Thyroid gland (tissue), 4 donors: ENCODE data around the gene MGP. TPM values are rescaled to one million over a fixed set of nuclear protein-coding genes. Genes with fewer than 3 reads are reported as not detected.
A peak's percentile ranks its signal among the peaks of the same experiment; 100 is the strongest.

Source experiments
- DNase-seq, 2 donors: peaks; one replicate each; pipeline ENCODE4 v3.0.0-alpha.2; 2019
- H3K27ac ChIP-seq, 3 donors: fragments of 200-600 bp; sonication (generic); 1 replicate in 2 of 3; 2 replicates in 1 of 3; pipeline ENCODE4 v1.5.1; 2016 to 2019; ENCODE audit warnings: mild to moderate bottlenecking in 1 of 3, moderate library complexity in 1 of 3
- H3K27me3 ChIP-seq: fragments of 200-600 bp; sonication (generic); one replicate; pipeline ENCODE4 v1.5.1; 2019
- H3K36me3 ChIP-seq, 2 donors: fragments of 200-600 bp; sonication (generic); one replicate each; pipeline ENCODE4 v1.5.1; 2016 to 2019
- H3K4me1 ChIP-seq, 2 donors: fragments of 200-600 bp; sonication (generic); one replicate each; pipeline ENCODE4 v1.5.1; 2017 to 2019
- H3K4me3 ChIP-seq, 3 donors: fragments of 200-600 bp; sonication (generic); replicated peaks in 1 of 3; 1 replicate in 2 of 3; 2 replicates in 1 of 3; pipeline ENCODE4 v1.5.1; 2016; ENCODE audit warnings: mild to moderate bottlenecking in 1 of 3
- H3K9me3 ChIP-seq: fragments of 200-600 bp; sonication (generic); one replicate; pipeline ENCODE4 v1.5.1; 2017
- CTCF ChIP-seq, 6 experiments: fragments of 200-600 bp in 3 of 6; fragments of 450-650 bp in 3 of 6; sonication (generic) in 3 of 6; IDR thresholded peaks; one replicate each; pipeline ENCODE4 v1.5.1; 2016 to 2019; ENCODE audit warnings: antibody characterized with exemption in 6 of 6, mild to moderate bottlenecking in 2 of 6, inconsistent platforms in 1 of 6, moderate library complexity in 1 of 6
- POLR2A ChIP-seq, 2 donors: fragments of 450-650 bp; IDR thresholded peaks; one replicate each; pipeline ENCODE4 v1.6.1; 2017; ENCODE audit warnings: antibody characterized with exemption in 2 of 2, mild to moderate bottlenecking in 2 of 2, moderate library complexity in 1 of 2
- WGBS, 2 donors: methylation state at CpG; one replicate each; pipeline ENCODE4 v1.1.5; 2017; 5-methylcytosine and 5-hydroxymethylcytosine counted together
- intact Hi-C: fragments of 100-400 bp; cut with DNase I; formaldehyde crosslinking; loops from one replicate; pipeline ENCODE4 v1.15.1; 2023
- total RNA-seq, 4 donors: library from RNA; depleted of rRNA; stranded (reverse); fragments of >200 nt; gene quantifications; one replicate each; pipeline ENCODE4 v1.2.3, GENCODE V29; 2016

The MGP gene
- total RNA-seq, 4 donors from 2014 or later = 319 to 1,014 (median 397) TPM

- Histone ChIP-seq H3K9me3 (no peaks in the 10 kb centered on the region), H3K4me1 (peaks cover 7 to 8% of the 10 kb centered on the region in 2 donors), H3K36me3 (no peaks in the 10 kb centered on the region), H3K4me3 (no peak overlapping the region), H3K27ac (peak overlapping the region in 1 of 3 donors; percentile 15), H3K27me3 (no peaks in the 10 kb centered on the region)
- TF ChIP-seq POLR2A (IDR thresholded peaks at IDR 0.05) (no peak), CTCF (IDR thresholded peaks at IDR 0.05) (no peak)
- intact Hi-C loops = no loop called here
- DNase-seq = no peak
- WGBS, 2 donors = 69 to 76% methylated on average over 7 of the region's 7 CpGs
Measured at GRCh38 chr12:14896521-14897169, 11.0 kb upstream of the MGP start.

GRCh38 chr12:14893506-14894250 is 8.0 kb upstream of the MGP start:
- DNase-seq = peak; percentile 25 to 34
- no peaks in the 10 kb centered on the region for H3K36me3 ChIP-seq
- H3K27ac ChIP-seq = peak overlapping the region; percentile 28 to 61 (median 48)
- no peak overlapping the region for H3K4me3 ChIP-seq
- H3K9me3 ChIP-seq = no peaks in the 10 kb centered on the region
- H3K4me1 ChIP-seq = peaks cover 7 to 8% of the 10 kb centered on the region in 2 donors
- 34 to 37% methylated on average over 5 of the region's 5 CpGs for WGBS, 2 donors
- intact Hi-C loops = no loop called here
- no peak for TF ChIP-seq CTCF (IDR thresholded peaks at IDR 0.05)
- TF ChIP-seq POLR2A (IDR thresholded peaks at IDR 0.05) = no peak
- H3K27me3 ChIP-seq = no peaks in the 10 kb centered on the region

DNA sequence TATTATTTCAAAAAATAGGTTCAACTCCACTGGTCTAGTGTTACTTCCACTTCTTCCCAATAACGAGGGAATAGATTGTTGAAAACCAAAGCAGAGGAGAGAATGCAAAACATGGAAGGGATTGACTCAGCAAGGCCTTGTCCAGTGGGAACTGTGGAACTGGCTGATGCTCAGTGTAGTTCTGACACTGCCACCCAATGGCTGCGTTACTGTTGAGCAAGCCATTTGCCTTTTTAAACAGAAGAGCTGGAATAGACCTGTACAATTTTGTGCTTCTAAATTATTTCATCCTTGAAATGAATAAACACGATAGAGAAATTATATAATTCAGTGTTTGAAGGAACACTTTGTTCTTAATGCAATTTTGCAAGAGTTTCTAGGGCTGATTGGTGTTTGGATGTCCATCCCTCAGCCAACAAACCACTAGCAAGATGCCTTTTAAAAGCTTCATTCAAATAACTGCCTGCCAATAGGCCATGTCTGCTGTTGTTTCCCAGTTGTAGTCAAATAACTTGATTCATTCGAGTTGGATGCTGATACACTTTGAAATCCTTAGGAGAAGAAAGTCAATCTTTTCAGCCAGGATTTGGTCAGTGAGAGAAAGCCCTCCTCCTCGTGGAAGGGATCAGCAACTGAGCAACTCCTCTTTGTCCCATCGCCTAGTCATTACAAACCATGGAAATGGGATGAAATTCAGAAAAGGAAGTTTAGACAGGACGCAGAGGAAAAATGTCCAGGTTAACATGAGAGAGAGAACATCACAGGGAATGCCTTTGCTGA is 7.3 kb upstream of the MGP start:
- Histone ChIP-seq H3K4me1 (peaks cover 7 to 8% of the 10 kb centered on the region in 2 donors), H3K27me3 (no peaks in the 10 kb centered on the region), H3K9me3 (no peaks in the 10 kb centered on the region), H3K36me3 (no peaks in the 10 kb centered on the region), H3K27ac (peak overlapping the region; percentile 28 to 61 (median 48)), H3K4me3 (no peak overlapping the region)
- intact Hi-C loops = no loop called here
- TF ChIP-seq CTCF (IDR thresholded peaks at IDR 0.05) (no peak), POLR2A (IDR thresholded peaks at IDR 0.05) (no peak)
- DNase-seq = peak; percentile 45 to 53
- WGBS, 2 donors = 60 to 62% methylated on average over 7 of the region's 7 CpGs

DNA sequence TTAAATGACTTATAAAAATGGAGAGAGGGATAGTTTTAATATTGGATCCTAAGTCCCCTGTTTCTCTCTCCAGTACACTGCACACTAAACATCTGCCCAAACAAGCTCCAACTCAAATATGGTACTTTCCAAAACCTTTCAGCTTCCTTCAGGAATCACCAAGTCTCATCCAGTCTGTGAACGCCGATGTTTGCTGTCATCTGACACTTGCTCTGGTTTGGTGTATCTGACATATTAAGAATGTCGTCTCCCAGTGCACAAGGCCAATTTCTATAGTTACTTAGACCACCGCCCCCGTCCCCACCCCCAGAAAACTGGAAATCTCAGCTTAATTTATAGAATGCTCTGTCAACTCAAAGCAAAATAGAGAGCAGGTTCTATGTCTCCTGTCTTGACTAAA is 5.0 kb upstream of the MGP start:
- Histone ChIP-seq H3K27ac (no peak overlapping the region), H3K27me3 (no peaks in the 10 kb centered on the region), H3K36me3 (no peaks in the 10 kb centered on the region), H3K4me3 (no peak overlapping the region), H3K9me3 (no peaks in the 10 kb centered on the region), H3K4me1 (peaks cover 14 to 16% of the 10 kb centered on the region in 2 donors)
- TF ChIP-seq CTCF (IDR thresholded peaks at IDR 0.05) (no peak), POLR2A (IDR thresholded peaks at IDR 0.05) (no peak)
- WGBS, 2 donors = 91 to 95% methylated on average over 5 of the region's 5 CpGs
- intact Hi-C loops = no loop called here
- no peak for DNase-seq
